BLaER1 (cell line): ENCODE data around the gene RPL31.

ENCODE experiments used
- H3K27ac ChIP-seq: shearing (Covaris generic); formaldehyde crosslinking; 2 replicates; pipeline ENCODE4 v1.8.1; 2022
- H3K27me3 ChIP-seq: shearing (Covaris generic); formaldehyde crosslinking; 2 replicates; pipeline ENCODE4 v1.8.1; 2022
- H3K36me3 ChIP-seq: shearing (Covaris generic); formaldehyde crosslinking; 2 replicates; pipeline ENCODE4 v1.8.1; 2022
- H3K4me1 ChIP-seq: shearing (Covaris generic); formaldehyde crosslinking; 2 replicates; pipeline ENCODE4 v1.8.1; 2022
- H3K4me2 ChIP-seq: shearing (Covaris generic); formaldehyde crosslinking; 2 replicates; pipeline ENCODE4 v1.8.1; 2022
- H3K4me3 ChIP-seq: shearing (Covaris generic); formaldehyde crosslinking; 2 replicates; pipeline ENCODE4 v1.8.1; 2022
- H3K9ac ChIP-seq: shearing (Covaris generic); formaldehyde crosslinking; 2 replicates; pipeline ENCODE4 v1.8.1; 2022
- H3K9me3 ChIP-seq: shearing (Covaris generic); formaldehyde crosslinking; 2 replicates; pipeline ENCODE4 v1.8.1; 2022
- H4K20me1 ChIP-seq: shearing (Covaris generic); formaldehyde crosslinking; 2 replicates; pipeline ENCODE4 v1.8.1; 2022
- Cebpa-rat ChIP-seq: shearing (Covaris generic); IDR thresholded peaks from 2 replicates; pipeline ENCODE4 v1.8.1; 2022

RPL31 gene

GRCh38 chr2:100983684-100984310 lies 18.3 kb upstream of the RPL31 start:
- Histone ChIP-seq H3K9ac (no peak overlapping the region), H3K4me1 (peaks cover 20% of the 10 kb centered on the region), H3K27ac (no peak overlapping the region), H3K4me2 (no peak overlapping the region), H3K4me3 (no peak overlapping the region), H4K20me1 (no peaks in the 10 kb centered on the region), H3K9me3 (no peaks in the 10 kb centered on the region), H3K36me3 (no peaks in the 10 kb centered on the region), H3K27me3 (no peaks in the 10 kb centered on the region)
- no peak for TF ChIP-seq Cebpa-rat

DNA sequence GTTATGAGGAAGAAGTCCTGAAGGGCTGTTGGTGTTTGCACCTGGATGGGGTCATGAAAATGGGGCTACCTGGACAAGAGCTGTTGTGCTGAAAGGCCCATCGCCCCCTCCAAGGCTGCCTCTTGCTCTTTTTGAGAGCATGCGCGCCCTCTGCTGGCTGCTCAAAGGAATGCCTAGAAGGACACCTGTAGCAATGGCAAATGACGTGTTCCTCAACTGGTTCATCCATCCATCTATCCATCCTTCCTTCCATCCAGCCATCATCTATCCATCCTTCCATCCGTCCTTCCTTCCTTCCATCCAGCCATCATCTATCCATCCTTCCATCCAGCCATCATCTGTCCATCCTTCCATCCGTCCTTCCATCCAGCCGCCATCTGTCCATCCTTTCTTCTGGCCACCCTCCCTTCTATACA lies 17.2 kb upstream of the RPL31 start:
- Histone ChIP-seq H3K4me3 (no peak overlapping the region), H3K36me3 (no peaks in the 10 kb centered on the region), H4K20me1 (no peaks in the 10 kb centered on the region), H3K9me3 (no peaks in the 10 kb centered on the region), H3K4me2 (no peak overlapping the region), H3K27ac (no peak overlapping the region), H3K9ac (no peak overlapping the region), H3K4me1 (peaks cover 11% of the 10 kb centered on the region), H3K27me3 (no peaks in the 10 kb centered on the region)
- no peak for TF ChIP-seq Cebpa-rat

GRCh38 chr2:100986157-100986556 lies 15.9 kb upstream of the RPL31 start:
- Histone ChIP-seq H3K36me3 (no peaks in the 10 kb centered on the region), H4K20me1 (no peaks in the 10 kb centered on the region), H3K4me3 (no peak overlapping the region), H3K4me2 (no peak overlapping the region), H3K9me3 (no peaks in the 10 kb centered on the region), H3K27me3 (no peaks in the 10 kb centered on the region), H3K27ac (no peak overlapping the region), H3K9ac (0 out of 2 replicates have a peak overlapping the region, but pooled peaks have one; percentile 15), H3K4me1 (peaks cover 3% of the 10 kb centered on the region)
- TF ChIP-seq Cebpa-rat = no peak

GRCh38 chr2:100987536-100987935 lies 14.6 kb upstream of the RPL31 start:
- H3K4me1 ChIP-seq = no peaks in the 10 kb centered on the region
- no peaks in the 10 kb centered on the region for H3K27me3 ChIP-seq
- no peak overlapping the region for H3K9ac ChIP-seq
- no peaks in the 10 kb centered on the region for H3K36me3 ChIP-seq
- no peaks in the 10 kb centered on the region for H3K9me3 ChIP-seq
- no peak overlapping the region for H3K4me3 ChIP-seq
- H4K20me1 ChIP-seq = no peaks in the 10 kb centered on the region
- no peak overlapping the region for H3K4me2 ChIP-seq
- H3K27ac ChIP-seq = no peak overlapping the region
- TF ChIP-seq Cebpa-rat = no peak

GRCh38 chr2:100987974-100988373 lies 14.1 kb upstream of the RPL31 start:
- Histone ChIP-seq H3K4me3 (no peak overlapping the region), H3K27me3 (no peaks in the 10 kb centered on the region), H4K20me1 (no peaks in the 10 kb centered on the region), H3K4me2 (no peak overlapping the region), H3K36me3 (no peaks in the 10 kb centered on the region), H3K9me3 (no peaks in the 10 kb centered on the region), H3K4me1 (no peaks in the 10 kb centered on the region), H3K9ac (no peak overlapping the region), H3K27ac (no peak overlapping the region)
- no peak for TF ChIP-seq Cebpa-rat

DNA sequence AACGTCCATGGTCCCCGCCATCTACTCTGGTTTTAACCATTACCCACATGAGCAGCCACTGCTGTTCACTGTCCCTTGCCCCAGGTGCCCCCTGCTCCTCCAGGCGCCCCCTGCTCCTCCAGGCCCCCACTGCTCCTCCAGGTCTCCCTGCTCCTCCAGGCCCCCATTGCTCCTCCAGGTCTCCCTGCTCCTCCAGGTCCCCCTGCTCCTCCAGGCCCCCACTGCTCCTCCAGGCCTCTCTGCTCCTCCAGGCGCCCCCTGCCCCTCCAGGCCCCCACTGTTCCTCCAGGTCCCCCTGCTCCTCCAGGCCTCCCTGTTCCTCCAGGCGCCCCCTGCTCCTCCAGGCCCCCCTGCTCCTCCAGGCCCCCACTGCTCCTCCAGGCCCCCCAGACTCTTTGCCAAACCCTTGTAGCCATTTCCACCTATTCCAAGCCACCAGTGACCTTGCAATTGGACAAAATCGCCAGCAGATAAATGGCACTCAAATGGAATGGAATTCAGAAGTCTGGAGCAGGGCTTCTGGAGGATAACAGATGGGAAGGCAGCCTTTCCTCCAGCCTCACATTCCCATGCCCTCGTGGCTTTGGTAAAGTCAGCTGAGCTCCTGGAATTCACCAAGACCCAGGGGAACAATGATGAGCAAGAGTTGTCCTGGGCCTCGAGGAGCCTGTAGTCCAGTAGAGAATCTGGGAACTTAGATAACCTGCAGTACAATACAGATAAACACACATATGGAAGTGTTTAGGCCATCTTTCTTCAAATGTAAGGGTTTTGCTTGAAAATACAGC lies 13.3 kb upstream of the RPL31 start:
- Histone ChIP-seq H3K36me3 (no peaks in the 10 kb centered on the region), H3K4me1 (no peaks in the 10 kb centered on the region), H4K20me1 (no peaks in the 10 kb centered on the region), H3K4me2 (no peak overlapping the region), H3K9ac (no peak overlapping the region), H3K27me3 (no peaks in the 10 kb centered on the region), H3K9me3 (no peaks in the 10 kb centered on the region), H3K27ac (no peak overlapping the region), H3K4me3 (no peak overlapping the region)
- TF ChIP-seq Cebpa-rat = no peak

- H4K20me1 ChIP-seq = no peaks in the 10 kb centered on the region
- H3K9ac ChIP-seq = no peak overlapping the region
- no peaks in the 10 kb centered on the region for H3K4me1 ChIP-seq
- H3K9me3 ChIP-seq = no peaks in the 10 kb centered on the region
- no peaks in the 10 kb centered on the region for H3K27me3 ChIP-seq
- no peak overlapping the region for H3K27ac ChIP-seq
- no peak for TF ChIP-seq Cebpa-rat
- no peak overlapping the region for H3K4me3 ChIP-seq
- no peaks in the 10 kb centered on the region for H3K36me3 ChIP-seq
- H3K4me2 ChIP-seq = no peak overlapping the region
These were observed 12.4 kb upstream of the RPL31 start for GRCh38 chr2:100989666-100990065.

DNA sequence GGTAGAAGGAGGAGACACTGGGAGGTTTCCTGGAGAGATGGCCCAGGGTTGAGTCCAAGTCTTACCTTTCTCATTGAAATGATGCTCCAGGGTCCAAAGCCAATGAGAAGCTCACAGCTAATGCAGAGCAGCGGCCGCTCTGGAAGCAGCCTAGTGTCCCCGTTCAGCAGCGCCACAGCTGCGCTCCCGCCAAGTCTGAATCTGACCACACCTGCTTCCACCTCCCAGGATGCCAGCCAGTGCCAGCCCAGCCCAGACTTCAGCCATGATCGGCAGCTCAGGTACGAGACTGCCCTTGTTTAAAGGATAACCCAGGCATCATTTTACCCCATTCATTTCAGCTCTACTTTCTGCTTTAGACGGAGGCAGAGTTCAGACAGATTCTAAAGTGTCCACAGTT lies 11.9 kb upstream of the RPL31 start:
- H3K4me3 ChIP-seq = no peak overlapping the region

GRCh38 chr2:100990650-100991403 lies 11.3 kb upstream of the RPL31 start:
- no peaks in the 10 kb centered on the region for H3K4me1 ChIP-seq
- no peak overlapping the region for H3K9ac ChIP-seq
- no peaks in the 10 kb centered on the region for H3K36me3 ChIP-seq
- no peak overlapping the region for H3K27ac ChIP-seq
- no peaks in the 10 kb centered on the region for H3K27me3 ChIP-seq
- H3K4me3 ChIP-seq = no peak overlapping the region
- no peak overlapping the region for H3K4me2 ChIP-seq
- H3K9me3 ChIP-seq = no peaks in the 10 kb centered on the region
- TF ChIP-seq Cebpa-rat = no peak
- no peaks in the 10 kb centered on the region for H4K20me1 ChIP-seq

More for the DNA sequence above, 11.9 kb upstream of the RPL31 start:
- Histone ChIP-seq H3K27ac (no peak overlapping the region), H3K4me2 (no peak overlapping the region), H3K36me3 (no peaks in the 10 kb centered on the region), H3K4me1 (no peaks in the 10 kb centered on the region), H3K9ac (no peak overlapping the region), H3K27me3 (no peaks in the 10 kb centered on the region), H3K9me3 (no peaks in the 10 kb centered on the region), H4K20me1 (no peaks in the 10 kb centered on the region)
- TF ChIP-seq Cebpa-rat = no peak

GRCh38 chr2:100991404-100991773 lies 10.7 kb upstream of the RPL31 start:
- no peak for TF ChIP-seq Cebpa-rat
- Histone ChIP-seq H3K4me1 (no peaks in the 10 kb centered on the region), H3K36me3 (no peaks in the 10 kb centered on the region), H3K9ac (no peak overlapping the region), H3K4me2 (no peak overlapping the region), H3K27ac (no peak overlapping the region), H3K9me3 (no peaks in the 10 kb centered on the region), H3K27me3 (no peaks in the 10 kb centered on the region), H3K4me3 (no peak overlapping the region), H4K20me1 (no peaks in the 10 kb centered on the region)
